ENCODE measurements around the gene LRRC8E.

Gene LRRC8E

GRCh38 chr19:7947939-7948338, 59.6 kb downstream of the LRRC8E start:
- no peak for TF ChIP-seq Cebpa-rat (IDR thresholded peaks at IDR 0.05)
- H3K36me3 ChIP-seq: peaks cover 0 to 4% (median 0%) of the 10 kb centered on the region in 11 experiments; a peak in 1 of 22 replicates
- no peak overlapping the region for H3K9ac ChIP-seq
- H3K4me1 ChIP-seq: peaks cover 21 to 39% (median 28%) of the 10 kb centered on the region in 10 experiments
- H3K4me3 ChIP-seq: no peak overlapping the region
- H3K9me3 ChIP-seq (replicated peaks in 1 of 11): no peaks in the 10 kb centered on the region
- H4K20me1 ChIP-seq: peaks cover 0 to 22% (median 8%) of the 10 kb centered on the region in 11 experiments; a peak in 11 of 22 replicates
- H3K27me3 ChIP-seq: no peaks in the 10 kb centered on the region
- H3K27ac ChIP-seq: no peak overlapping the region
- no peak overlapping the region for H3K4me2 ChIP-seq
